Thyroid gland (tissue), 4 donors: ENCODE measurements around the gene OGFOD3. TPM values are rescaled to one million over a fixed set of nuclear protein-coding genes. Genes with fewer than 3 reads are reported as not detected.
"Not testable (repeated sequence)": the region's sequence is repeated elsewhere in the genome, so short reads cannot be mapped to it uniquely, and the experiment has no call there.

ENCODE experiments used
- DNase-seq, 2 donors: peaks; one replicate each; pipeline ENCODE4 v3.0.0-alpha.2; 2019
- H3K27ac ChIP-seq, 3 donors: fragments of 200-600 bp; sonication (generic); 1 replicate in 2 of 3; 2 replicates in 1 of 3; pipeline ENCODE4 v1.5.1; 2016 to 2019; ENCODE audit warnings: mild to moderate bottlenecking in 1 of 3, moderate library complexity in 1 of 3
- H3K27me3 ChIP-seq: fragments of 200-600 bp; sonication (generic); one replicate; pipeline ENCODE4 v1.5.1; 2019
- H3K36me3 ChIP-seq, 2 donors: fragments of 200-600 bp; sonication (generic); one replicate each; pipeline ENCODE4 v1.5.1; 2016 to 2019
- H3K4me1 ChIP-seq, 2 donors: fragments of 200-600 bp; sonication (generic); one replicate each; pipeline ENCODE4 v1.5.1; 2017 to 2019
- H3K4me3 ChIP-seq, 3 donors: fragments of 200-600 bp; sonication (generic); replicated peaks in 1 of 3; 1 replicate in 2 of 3; 2 replicates in 1 of 3; pipeline ENCODE4 v1.5.1; 2016; ENCODE audit warnings: mild to moderate bottlenecking in 1 of 3
- H3K9me3 ChIP-seq: fragments of 200-600 bp; sonication (generic); one replicate; pipeline ENCODE4 v1.5.1; 2017
- POLR2A ChIP-seq, 2 donors: fragments of 450-650 bp; IDR thresholded peaks; one replicate each; pipeline ENCODE4 v1.6.1; 2017; ENCODE audit warnings: antibody characterized with exemption in 2 of 2, mild to moderate bottlenecking in 2 of 2, moderate library complexity in 1 of 2
- WGBS, 2 donors: methylation state at CpG; one replicate each; pipeline ENCODE4 v1.1.5; 2017; 5-methylcytosine and 5-hydroxymethylcytosine counted together
- intact Hi-C: fragments of 100-400 bp; cut with DNase I; formaldehyde crosslinking; loops from one replicate; pipeline ENCODE4 v1.15.1; 2023
- total RNA-seq, 4 donors: library from RNA; depleted of rRNA; stranded (reverse); fragments of >200 nt; gene quantifications; one replicate each; pipeline ENCODE4 v1.2.3, GENCODE V29; 2016
- TF ChIP-seq, protein P1 (sequence below), 6 experiments: fragments of 200-600 bp in 3 of 6; fragments of 450-650 bp in 3 of 6; sonication (generic) in 3 of 6; IDR thresholded peaks; one replicate each; pipeline ENCODE4 v1.5.1; 2016 to 2019; ENCODE audit warnings: antibody characterized with exemption in 6 of 6, mild to moderate bottlenecking in 2 of 6, inconsistent platforms in 1 of 6, moderate library complexity in 1 of 6

OGFOD3 gene
- total RNA-seq, 4 donors from 2014 or later = 46.5 to 57.5 (median 55.1) TPM

- Histone ChIP-seq H3K4me3 (no peak overlapping the region), H3K4me1 (peaks cover 6 to 22% of the 10 kb centered on the region in 2 donors), H3K27me3 (peaks cover 6% of the 10 kb centered on the region), H3K9me3 (no peaks in the 10 kb centered on the region), H3K36me3 (no peaks in the 10 kb centered on the region), H3K27ac (no peak overlapping the region)
- intact Hi-C loops = no loop called here
- no peak for DNase-seq
- TF ChIP-seq, protein P1, sequence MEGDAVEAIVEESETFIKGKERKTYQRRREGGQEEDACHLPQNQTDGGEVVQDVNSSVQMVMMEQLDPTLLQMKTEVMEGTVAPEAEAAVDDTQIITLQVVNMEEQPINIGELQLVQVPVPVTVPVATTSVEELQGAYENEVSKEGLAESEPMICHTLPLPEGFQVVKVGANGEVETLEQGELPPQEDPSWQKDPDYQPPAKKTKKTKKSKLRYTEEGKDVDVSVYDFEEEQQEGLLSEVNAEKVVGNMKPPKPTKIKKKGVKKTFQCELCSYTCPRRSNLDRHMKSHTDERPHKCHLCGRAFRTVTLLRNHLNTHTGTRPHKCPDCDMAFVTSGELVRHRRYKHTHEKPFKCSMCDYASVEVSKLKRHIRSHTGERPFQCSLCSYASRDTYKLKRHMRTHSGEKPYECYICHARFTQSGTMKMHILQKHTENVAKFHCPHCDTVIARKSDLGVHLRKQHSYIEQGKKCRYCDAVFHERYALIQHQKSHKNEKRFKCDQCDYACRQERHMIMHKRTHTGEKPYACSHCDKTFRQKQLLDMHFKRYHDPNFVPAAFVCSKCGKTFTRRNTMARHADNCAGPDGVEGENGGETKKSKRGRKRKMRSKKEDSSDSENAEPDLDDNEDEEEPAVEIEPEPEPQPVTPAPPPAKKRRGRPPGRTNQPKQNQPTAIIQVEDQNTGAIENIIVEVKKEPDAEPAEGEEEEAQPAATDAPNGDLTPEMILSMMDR (IDR thresholded peaks at IDR 0.05) = no peak
- no peak for TF ChIP-seq POLR2A (IDR thresholded peaks at IDR 0.05)
- WGBS, 2 donors = 68 to 82% methylated on average over 13 to 16 of the region's 16 CpGs
Measured at GRCh38 chr17:82376042-82376730, 42.2 kb downstream of the OGFOD3 start.

GRCh38 chr17:82375359-82376041 is 42.9 kb downstream of the OGFOD3 start:
- H3K27me3 ChIP-seq = peaks cover 6% of the 10 kb centered on the region
- TF ChIP-seq, protein P1 (IDR thresholded peaks at IDR 0.05) = no peak
- no peak for TF ChIP-seq POLR2A (IDR thresholded peaks at IDR 0.05)
- no peaks in the 10 kb centered on the region for H3K36me3 ChIP-seq
- H3K4me1 ChIP-seq = peaks cover 6 to 29% of the 10 kb centered on the region in 2 donors
- no peak overlapping the region for H3K4me3 ChIP-seq
- 83 to 86% methylated on average over 7 to 28 of the region's 46 CpGs for WGBS, 2 donors
- H3K9me3 ChIP-seq = no peaks in the 10 kb centered on the region
- H3K27ac ChIP-seq = no peak overlapping the region
- no peak for DNase-seq
- intact Hi-C loops = no loop called here

DNA sequence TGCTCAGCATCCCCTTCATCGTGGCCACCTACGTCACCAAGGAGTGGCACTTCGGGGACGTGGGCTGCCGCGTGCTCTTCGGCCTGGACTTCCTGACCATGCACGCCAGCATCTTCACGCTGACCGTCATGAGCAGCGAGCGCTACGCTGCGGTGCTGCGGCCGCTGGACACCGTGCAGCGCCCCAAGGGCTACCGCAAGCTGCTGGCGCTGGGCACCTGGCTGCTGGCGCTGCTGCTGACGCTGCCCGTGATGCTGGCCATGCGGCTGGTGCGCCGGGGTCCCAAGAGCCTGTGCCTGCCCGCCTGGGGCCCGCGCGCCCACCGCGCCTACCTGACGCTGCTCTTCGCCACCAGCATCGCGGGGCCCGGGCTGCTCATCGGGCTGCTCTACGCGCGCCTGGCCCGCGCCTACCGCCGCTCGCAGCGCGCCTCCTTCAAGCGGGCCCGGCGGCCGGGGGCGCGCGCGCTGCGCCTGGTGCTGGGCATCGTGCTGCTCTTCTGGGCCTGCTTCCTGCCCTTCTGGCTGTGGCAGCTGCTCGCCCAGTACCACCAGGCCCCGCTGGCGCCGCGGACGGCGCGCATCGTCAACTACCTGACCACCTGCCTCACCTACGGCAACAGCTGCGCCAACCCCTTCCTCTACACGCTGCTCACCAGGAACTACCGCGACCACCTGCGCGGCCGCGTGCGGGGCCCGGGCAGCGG is 43.6 kb downstream of the OGFOD3 start:
- H3K27ac ChIP-seq = no peak overlapping the region
- H3K36me3 ChIP-seq = no peaks in the 10 kb centered on the region
- TF ChIP-seq, protein P1 (IDR thresholded peaks at IDR 0.05) = no peak
- no peak for TF ChIP-seq POLR2A (IDR thresholded peaks at IDR 0.05)
- H3K4me1 ChIP-seq = peaks cover 6 to 29% of the 10 kb centered on the region in 2 donors
- H3K9me3 ChIP-seq = no peaks in the 10 kb centered on the region
- 73 to 81% methylated on average over 46 to 47 of the region's 79 CpGs for WGBS, 2 donors
- H3K4me3 ChIP-seq = no peak overlapping the region
- intact Hi-C loops = no loop called here
- peaks cover 6% of the 10 kb centered on the region for H3K27me3 ChIP-seq
- no peak for DNase-seq

DNA sequence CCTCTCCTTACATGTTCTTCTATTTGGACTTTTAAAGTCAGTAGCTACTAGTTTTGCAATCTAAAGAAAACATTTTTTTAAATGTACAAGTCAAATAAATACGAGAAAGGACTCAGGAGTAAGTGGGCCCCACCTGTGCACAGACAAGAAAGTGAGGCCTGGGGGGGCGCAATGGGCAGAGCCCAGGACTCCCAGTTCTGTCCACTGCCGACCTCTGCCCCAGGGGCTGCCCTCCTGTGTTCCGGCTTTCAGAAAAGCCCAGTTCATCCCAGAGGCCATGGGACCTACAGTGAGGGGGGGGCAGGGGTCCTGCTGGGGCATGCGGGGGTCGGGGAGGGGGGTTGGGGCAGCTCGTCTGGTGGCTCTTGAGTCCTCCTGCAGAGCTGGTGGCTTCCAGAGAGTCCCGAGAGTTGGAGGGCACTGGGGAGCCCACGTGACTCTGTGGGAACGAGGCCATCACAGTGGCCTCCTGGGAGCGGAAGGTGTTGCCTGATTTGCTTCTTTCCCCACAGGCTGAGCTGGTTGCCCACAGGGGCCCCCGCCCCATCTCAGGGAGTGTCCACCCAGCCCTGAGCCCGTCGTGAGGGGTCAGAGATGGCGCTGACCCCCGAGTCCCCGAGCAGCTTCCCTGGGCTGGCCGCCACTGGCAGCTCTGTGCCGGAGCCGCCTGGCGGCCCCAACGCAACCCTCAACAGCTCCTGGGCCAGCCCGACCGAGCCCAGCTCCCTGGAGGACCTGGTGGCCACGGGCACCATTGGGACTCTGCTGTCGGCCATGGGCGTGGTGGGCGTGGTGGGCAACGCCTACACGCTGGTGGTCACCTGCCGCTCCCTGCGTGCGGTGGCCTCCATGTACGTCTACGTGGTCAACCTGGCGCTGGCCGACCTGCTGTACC is 44.4 kb downstream of the OGFOD3 start:
- H3K4me1 ChIP-seq = peaks cover 11 to 29% of the 10 kb centered on the region in 2 donors
- peaks cover 6% of the 10 kb centered on the region for H3K27me3 ChIP-seq
- H3K36me3 ChIP-seq = no peaks in the 10 kb centered on the region
- 89 to 90% methylated on average over 14 to 17 of the region's 37 CpGs for WGBS, 2 donors
- intact Hi-C loops = no loop called here
- no peak overlapping the region for H3K27ac ChIP-seq
- no peak for TF ChIP-seq POLR2A (IDR thresholded peaks at IDR 0.05)
- TF ChIP-seq, protein P1 (IDR thresholded peaks at IDR 0.05) = no peak
- no peak overlapping the region for H3K4me3 ChIP-seq
- DNase-seq = no peak
- no peaks in the 10 kb centered on the region for H3K9me3 ChIP-seq

DNA sequence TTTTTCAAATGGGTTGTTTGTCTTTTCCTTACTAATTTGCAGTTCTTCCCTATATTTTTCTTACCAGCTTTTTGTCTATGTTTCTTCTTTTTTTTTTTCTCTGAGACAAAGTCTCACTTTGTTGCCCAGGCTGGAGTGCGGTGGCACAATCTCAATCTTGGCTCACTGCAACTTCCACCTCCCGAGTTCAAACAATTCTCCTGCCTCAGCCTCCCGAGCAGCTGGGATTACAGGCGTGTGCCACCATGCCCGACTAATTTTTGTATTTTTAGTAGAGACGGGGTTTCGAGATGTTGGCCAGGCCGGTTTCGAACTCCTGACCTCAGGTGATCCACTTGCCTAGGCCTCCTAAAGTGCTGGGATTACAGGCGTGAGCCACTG is 45.3 kb downstream of the OGFOD3 start:
- 78 to 80% methylated on average over 10 of the region's 10 CpGs for WGBS, 2 donors
- peak overlapping the region in 1 of 3 donors; percentile 33 for H3K27ac ChIP-seq
- H3K9me3 ChIP-seq, intact Hi-C loops, H3K27me3 ChIP-seq, H3K36me3 ChIP-seq, DNase-seq, H3K4me3 ChIP-seq: not testable (repeated sequence)
- peaks cover 11 to 29% of the 10 kb centered on the region in 2 donors for H3K4me1 ChIP-seq
